Ishikawa (cell line): ENCODE measurements around the gene GALK2.

ENCODE experiments used
- CEBPB ChIP-seq: IDR thresholded peaks from 2 replicates; pipeline ENCODE4 v1.6.1; 2012
- CREB1 ChIP-seq: IDR thresholded peaks from 2 replicates; pipeline ENCODE4 v1.6.1; 2012; ENCODE audit warnings: low read depth
- EGR1 ChIP-seq: IDR thresholded peaks from 2 replicates; pipeline ENCODE4 v1.6.1; 2012
- EP300 ChIP-seq: IDR thresholded peaks from 2 replicates; pipeline ENCODE4 v1.6.1; 2012; ENCODE audit warnings: borderline replicate concordance
- FOXM1 ChIP-seq: IDR thresholded peaks from 2 replicates; pipeline ENCODE4 v1.6.1; 2012; ENCODE audit warnings: low read depth, borderline replicate concordance
- NFIC ChIP-seq: IDR thresholded peaks from 2 replicates; pipeline ENCODE4 v1.6.1; 2012
- RAD21 ChIP-seq: IDR thresholded peaks from 2 replicates; pipeline ENCODE4 v1.6.1; 2012; ENCODE audit warnings: low read depth
- TAF1 ChIP-seq: IDR thresholded peaks from 2 replicates; pipeline ENCODE4 v1.6.1; 2012; ENCODE audit warnings: low read depth, mild to moderate bottlenecking
- TCF12 ChIP-seq: IDR thresholded peaks from 2 replicates; pipeline ENCODE4 v1.6.1; 2012; ENCODE audit warnings: low read depth
- TEAD4 ChIP-seq: IDR thresholded peaks from 2 replicates; pipeline ENCODE4 v1.6.1; 2012
- YY1 ChIP-seq: IDR thresholded peaks from 2 replicates; pipeline ENCODE4 v1.6.1; 2012; ENCODE audit warnings: low read depth
- ZBTB7A ChIP-seq: IDR thresholded peaks from 2 replicates; pipeline ENCODE4 v1.6.1; 2012; ENCODE audit warnings: low read depth
- TF ChIP-seq, protein P1 (sequence below): IDR thresholded peaks from 2 replicates; pipeline ENCODE4 v1.6.1; 2012; ENCODE audit warnings: low read depth, mild to moderate bottlenecking
- TF ChIP-seq, protein P2 (sequence below): IDR thresholded peaks from 2 replicates; pipeline ENCODE4 v1.6.1; 2012
- TF ChIP-seq, protein P3 (sequence below): IDR thresholded peaks from 2 replicates; pipeline ENCODE4 v1.6.1; 2012

Gene GALK2

GRCh38 chr15:49300856-49301255 lies 130.8 kb downstream of the GALK2 start:
- TF ChIP-seq ZBTB7A: no peak
- no peak for TF ChIP-seq FOXM1
- no peak for TF ChIP-seq YY1
- no peak for TF ChIP-seq EGR1
- TF ChIP-seq CREB1: no peak
- TF ChIP-seq CEBPB: no peak
- TF ChIP-seq, protein P1, sequence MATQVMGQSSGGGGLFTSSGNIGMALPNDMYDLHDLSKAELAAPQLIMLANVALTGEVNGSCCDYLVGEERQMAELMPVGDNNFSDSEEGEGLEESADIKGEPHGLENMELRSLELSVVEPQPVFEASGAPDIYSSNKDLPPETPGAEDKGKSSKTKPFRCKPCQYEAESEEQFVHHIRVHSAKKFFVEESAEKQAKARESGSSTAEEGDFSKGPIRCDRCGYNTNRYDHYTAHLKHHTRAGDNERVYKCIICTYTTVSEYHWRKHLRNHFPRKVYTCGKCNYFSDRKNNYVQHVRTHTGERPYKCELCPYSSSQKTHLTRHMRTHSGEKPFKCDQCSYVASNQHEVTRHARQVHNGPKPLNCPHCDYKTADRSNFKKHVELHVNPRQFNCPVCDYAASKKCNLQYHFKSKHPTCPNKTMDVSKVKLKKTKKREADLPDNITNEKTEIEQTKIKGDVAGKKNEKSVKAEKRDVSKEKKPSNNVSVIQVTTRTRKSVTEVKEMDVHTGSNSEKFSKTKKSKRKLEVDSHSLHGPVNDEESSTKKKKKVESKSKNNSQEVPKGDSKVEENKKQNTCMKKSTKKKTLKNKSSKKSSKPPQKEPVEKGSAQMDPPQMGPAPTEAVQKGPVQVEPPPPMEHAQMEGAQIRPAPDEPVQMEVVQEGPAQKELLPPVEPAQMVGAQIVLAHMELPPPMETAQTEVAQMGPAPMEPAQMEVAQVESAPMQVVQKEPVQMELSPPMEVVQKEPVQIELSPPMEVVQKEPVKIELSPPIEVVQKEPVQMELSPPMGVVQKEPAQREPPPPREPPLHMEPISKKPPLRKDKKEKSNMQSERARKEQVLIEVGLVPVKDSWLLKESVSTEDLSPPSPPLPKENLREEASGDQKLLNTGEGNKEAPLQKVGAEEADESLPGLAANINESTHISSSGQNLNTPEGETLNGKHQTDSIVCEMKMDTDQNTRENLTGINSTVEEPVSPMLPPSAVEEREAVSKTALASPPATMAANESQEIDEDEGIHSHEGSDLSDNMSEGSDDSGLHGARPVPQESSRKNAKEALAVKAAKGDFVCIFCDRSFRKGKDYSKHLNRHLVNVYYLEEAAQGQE: no peak
- TF ChIP-seq EP300: no peak

- TF ChIP-seq FOXM1 (no peak), TEAD4 (no peak), ZBTB7A (no peak), RAD21 (no peak), CEBPB (no peak), NFIC (no peak), EGR1 (no peak)
- TF ChIP-seq, protein P2, sequence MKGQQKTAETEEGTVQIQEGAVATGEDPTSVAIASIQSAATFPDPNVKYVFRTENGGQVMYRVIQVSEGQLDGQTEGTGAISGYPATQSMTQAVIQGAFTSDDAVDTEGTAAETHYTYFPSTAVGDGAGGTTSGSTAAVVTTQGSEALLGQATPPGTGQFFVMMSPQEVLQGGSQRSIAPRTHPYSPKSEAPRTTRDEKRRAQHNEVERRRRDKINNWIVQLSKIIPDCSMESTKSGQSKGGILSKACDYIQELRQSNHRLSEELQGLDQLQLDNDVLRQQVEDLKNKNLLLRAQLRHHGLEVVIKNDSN: no peak
- TF ChIP-seq, protein P1: no peak
These were observed 131.5 kb downstream of the GALK2 start for GRCh38 chr15:49301562-49301961.

GRCh38 chr15:49303003-49303402 lies 133.0 kb downstream of the GALK2 start:
- TF ChIP-seq, protein P2: no peak
- no peak for TF ChIP-seq CEBPB
- no peak for TF ChIP-seq EP300
- no peak for TF ChIP-seq NFIC
- TF ChIP-seq FOXM1: no peak
- no peak for TF ChIP-seq ZBTB7A
- TF ChIP-seq CREB1: no peak
- no peak for TF ChIP-seq TEAD4
- TF ChIP-seq YY1: no peak
- no peak for TF ChIP-seq TCF12

DNA sequence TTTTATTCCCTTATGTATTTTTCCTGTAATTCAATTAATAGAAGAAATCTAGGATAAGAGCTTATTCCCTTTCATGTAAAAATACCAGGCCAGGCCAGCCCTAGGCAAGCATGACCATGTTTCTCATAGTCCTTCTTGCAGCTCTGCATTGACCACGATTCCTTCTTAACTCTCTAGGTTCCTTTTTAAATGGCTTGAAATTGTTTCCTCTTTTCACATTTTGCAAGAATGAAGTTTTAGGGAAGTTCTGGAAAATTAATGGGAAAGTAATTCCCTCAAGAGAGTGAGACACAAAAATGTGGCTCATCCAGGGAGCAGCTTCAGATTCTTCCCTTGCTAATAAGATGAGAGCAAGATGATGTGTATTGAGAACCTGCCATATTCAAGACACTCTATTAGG lies 136.5 kb downstream of the GALK2 start:
- no peak for TF ChIP-seq CREB1
- TF ChIP-seq FOXM1: no peak
- no peak for TF ChIP-seq CEBPB

DNA sequence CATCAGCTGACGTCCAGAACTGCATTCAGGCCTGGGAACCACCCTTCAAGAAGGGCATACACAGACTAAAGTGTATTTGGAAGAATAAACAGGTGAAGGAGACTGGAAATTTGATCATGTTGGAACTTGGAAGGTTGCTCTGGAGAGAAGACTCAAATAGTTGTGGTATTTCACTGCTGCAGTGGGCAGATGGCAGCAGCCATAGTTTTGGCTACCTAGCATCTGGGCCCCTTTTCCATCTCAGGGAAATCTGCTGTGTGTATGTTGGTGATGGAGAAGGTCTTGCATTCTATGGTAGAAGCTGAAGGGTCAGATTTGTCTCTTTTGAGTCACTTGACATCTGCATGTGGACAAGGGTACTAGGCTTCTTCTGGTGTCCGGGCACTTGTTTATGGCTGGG lies 138.6 kb downstream of the GALK2 start:
- TF ChIP-seq, protein P1: no peak
- TF ChIP-seq EGR1 (no peak), RAD21 (no peak), NFIC (no peak), YY1 (no peak), FOXM1 (no peak), ZBTB7A (no peak), CEBPB (no peak), EP300 (no peak), TAF1 (no peak), TEAD4 (no peak), CREB1 (no peak), TCF12 (no peak)
- TF ChIP-seq, protein P3, sequence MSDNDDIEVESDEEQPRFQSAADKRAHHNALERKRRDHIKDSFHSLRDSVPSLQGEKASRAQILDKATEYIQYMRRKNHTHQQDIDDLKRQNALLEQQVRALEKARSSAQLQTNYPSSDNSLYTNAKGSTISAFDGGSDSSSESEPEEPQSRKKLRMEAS: no peak
- TF ChIP-seq, protein P2: no peak
